ENCODE results near the gene ZNF839. TPM values are rescaled to one million over a fixed set of nuclear protein-coding genes. Genes with fewer than 3 reads are reported as not detected.

The ZNF839 gene
- 12.5 TPM for total RNA-seq

- no peaks in the 10 kb centered on the region for H3K9me3 ChIP-seq (ENCODE audit: low read depth, low read length)
- no peaks in the 10 kb centered on the region for H3K27me3 ChIP-seq (ENCODE audit: insufficient read depth, low read length)
- H3K4me3 ChIP-seq (ENCODE audit: low read length), result peak within 1 kb of the TSS; percentile 84
- peaks cover 58% of the 10 kb centered on the region for H3K4me1 ChIP-seq (ENCODE audit: insufficient read depth, low read length)
Observed at GRCh38 chr14:102319351-102320032, at the start of gene ZNF839. Gene ZNF839, plus strand, starts transcription at chr14:102319746. Its CDS starts 20 bp downstream, at chr14:102319766.

GRCh38 chr14:102272392-102272791 is 47.2 kb upstream of the ZNF839 start:
- no peaks in the 10 kb centered on the region for H3K4me1 ChIP-seq (ENCODE audit: insufficient read depth, low read length)
- H3K4me3 ChIP-seq (ENCODE audit: low read length), result no peak overlapping the region
- no peaks in the 10 kb centered on the region for H3K27me3 ChIP-seq (ENCODE audit: insufficient read depth, low read length)
- no peaks in the 10 kb centered on the region for H3K9me3 ChIP-seq (ENCODE audit: low read depth, low read length)

- Histone ChIP-seq H3K27me3 (ENCODE audit: insufficient read depth, low read length) (no peaks in the 10 kb centered on the region), H3K4me3 (ENCODE audit: low read length) (no peak overlapping the region), H3K9me3 (ENCODE audit: low read depth, low read length) (no peaks in the 10 kb centered on the region), H3K4me1 (ENCODE audit: insufficient read depth, low read length) (no peaks in the 10 kb centered on the region)
Observed at GRCh38 chr14:102275866-102276265, 43.7 kb upstream of the ZNF839 start.

GRCh38 chr14:102277874-102278630 is 41.5 kb upstream of the ZNF839 start:
- H3K4me1 ChIP-seq (ENCODE audit: insufficient read depth, low read length), result no peaks in the 10 kb centered on the region
- no peaks in the 10 kb centered on the region for H3K9me3 ChIP-seq (ENCODE audit: low read depth, low read length)
- no peaks in the 10 kb centered on the region for H3K27me3 ChIP-seq (ENCODE audit: insufficient read depth, low read length)
- H3K4me3 ChIP-seq (ENCODE audit: low read length), result no peak overlapping the region

DNA sequence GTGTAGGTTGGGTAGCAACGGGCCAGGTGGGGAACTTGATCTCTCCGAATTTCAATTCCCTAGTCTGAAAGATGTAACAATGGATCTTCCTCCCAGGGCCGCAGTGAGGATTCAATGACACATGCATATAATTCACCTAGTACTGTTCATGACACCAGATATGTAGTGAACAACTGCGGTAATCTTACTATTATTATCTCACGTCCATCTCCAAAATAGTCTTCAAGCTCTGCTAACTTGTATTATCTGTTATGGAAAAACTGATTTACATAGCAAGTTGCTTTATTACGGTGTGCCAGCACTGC is 41.0 kb upstream of the ZNF839 start:
- H3K4me3 ChIP-seq (ENCODE audit: low read length), result no peak overlapping the region
- H3K4me1 ChIP-seq (ENCODE audit: insufficient read depth, low read length), result no peaks in the 10 kb centered on the region
- no peaks in the 10 kb centered on the region for H3K27me3 ChIP-seq (ENCODE audit: insufficient read depth, low read length)
- no peaks in the 10 kb centered on the region for H3K9me3 ChIP-seq (ENCODE audit: low read depth, low read length)

GRCh38 chr14:102279282-102279681 is 40.3 kb upstream of the ZNF839 start:
- Histone ChIP-seq H3K4me1 (ENCODE audit: insufficient read depth, low read length) (no peaks in the 10 kb centered on the region), H3K4me3 (ENCODE audit: low read length) (no peak overlapping the region), H3K9me3 (ENCODE audit: low read depth, low read length) (no peaks in the 10 kb centered on the region), H3K27me3 (ENCODE audit: insufficient read depth, low read length) (no peaks in the 10 kb centered on the region)

DNA sequence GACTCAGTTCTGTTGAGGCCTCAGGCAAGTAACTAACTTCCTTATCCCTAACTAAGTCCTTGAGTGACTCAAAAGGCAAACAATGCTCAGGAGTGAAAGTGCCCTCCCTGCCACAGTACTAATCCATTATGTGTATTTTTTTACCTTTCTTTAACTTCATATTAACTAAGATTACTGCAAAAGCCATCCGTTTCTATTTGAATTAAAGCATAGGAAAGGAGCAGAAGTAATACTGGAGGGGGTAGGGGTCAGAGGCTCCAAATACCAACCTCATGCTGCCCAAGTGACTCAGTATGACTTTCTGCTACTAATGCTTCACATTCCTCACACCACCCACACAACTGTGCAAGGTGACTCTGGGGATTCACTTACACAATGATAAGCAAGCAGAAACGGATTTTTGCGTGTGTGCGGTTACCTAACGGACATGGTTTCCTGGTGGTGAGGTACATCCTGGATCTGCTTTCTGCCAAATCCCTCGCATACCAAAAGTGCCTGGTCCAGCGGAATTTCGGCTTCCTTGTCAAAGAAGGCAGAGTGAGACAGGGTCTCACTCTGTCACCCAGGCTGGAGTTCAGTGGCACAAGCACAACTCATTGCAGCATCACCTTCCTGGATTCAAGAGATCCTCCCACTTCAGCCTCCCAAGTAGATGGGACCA is 39.7 kb upstream of the ZNF839 start:
- H3K27me3 ChIP-seq (ENCODE audit: insufficient read depth, low read length), result no peaks in the 10 kb centered on the region
- H3K4me3 ChIP-seq (ENCODE audit: low read length), result no peak overlapping the region
- no peaks in the 10 kb centered on the region for H3K9me3 ChIP-seq (ENCODE audit: low read depth, low read length)
- H3K4me1 ChIP-seq (ENCODE audit: insufficient read depth, low read length), result no peaks in the 10 kb centered on the region

GRCh38 chr14:102280376-102280962 is 39.1 kb upstream of the ZNF839 start:
- Histone ChIP-seq H3K4me1 (ENCODE audit: insufficient read depth, low read length) (no peaks in the 10 kb centered on the region), H3K9me3 (ENCODE audit: low read depth, low read length) (no peaks in the 10 kb centered on the region), H3K27me3 (ENCODE audit: insufficient read depth, low read length) (no peaks in the 10 kb centered on the region), H3K4me3 (ENCODE audit: low read length) (no peak overlapping the region)

DNA sequence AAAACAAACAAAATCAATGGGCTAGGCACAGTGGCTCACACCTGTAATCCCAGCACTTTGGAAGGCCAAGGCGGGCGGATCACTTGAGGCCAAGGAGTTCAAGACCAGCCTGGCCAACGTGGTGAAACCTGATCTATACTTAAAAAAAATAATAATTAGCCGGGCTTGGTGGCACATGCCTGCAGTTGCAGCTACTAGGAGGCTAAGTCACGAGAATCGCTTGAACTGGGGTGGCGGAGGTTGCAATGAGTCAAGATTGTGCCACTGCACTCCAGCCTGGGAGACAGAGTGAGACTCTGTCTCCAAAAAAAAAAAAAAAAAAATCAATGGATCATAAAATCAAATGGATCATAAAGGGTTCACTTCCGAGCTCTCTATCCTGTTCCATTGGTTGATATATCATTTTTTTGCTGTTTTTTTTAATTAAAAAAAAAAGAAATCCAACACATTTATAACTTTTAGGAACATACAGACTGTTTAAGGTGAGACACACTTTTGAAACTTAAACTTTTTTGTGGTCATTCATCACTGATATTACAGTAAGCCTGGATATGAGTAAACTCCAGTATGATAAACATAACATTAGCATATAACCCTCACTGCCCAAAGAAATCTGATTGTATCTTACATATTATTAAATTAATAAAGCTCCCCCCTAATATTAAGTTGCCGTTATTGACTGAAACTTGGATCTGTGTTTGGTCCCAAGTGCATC is 36.6 kb upstream of the ZNF839 start:
- Histone ChIP-seq H3K4me1 (ENCODE audit: insufficient read depth, low read length) (no peaks in the 10 kb centered on the region), H3K9me3 (ENCODE audit: low read depth, low read length) (no peaks in the 10 kb centered on the region), H3K4me3 (ENCODE audit: low read length) (no peak overlapping the region), H3K27me3 (ENCODE audit: insufficient read depth, low read length) (no peaks in the 10 kb centered on the region)

DNA sequence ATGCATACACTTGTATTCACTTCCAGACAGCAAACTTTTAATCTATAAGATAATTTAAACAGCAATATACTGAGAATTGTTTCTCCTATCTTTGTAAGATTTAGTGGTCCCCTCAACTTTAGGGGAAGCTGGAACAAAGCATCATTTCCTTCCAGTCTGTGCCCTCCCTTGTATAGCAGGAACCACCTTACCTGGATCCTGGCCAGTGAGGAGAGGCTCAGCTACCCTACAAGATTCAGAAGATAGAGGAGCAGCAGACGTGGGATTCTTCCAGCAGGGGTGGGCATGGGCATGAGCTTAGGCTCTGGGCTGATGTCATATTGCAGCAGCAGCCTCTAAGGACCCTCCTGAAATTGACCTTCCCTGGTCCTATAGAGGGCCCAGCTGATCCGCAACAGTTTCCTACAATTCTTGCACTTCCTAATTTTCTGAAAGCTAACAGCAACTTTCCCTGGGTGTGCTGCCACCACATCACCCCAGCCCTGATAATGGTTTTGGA is 35.9 kb upstream of the ZNF839 start:
- Histone ChIP-seq H3K4me1 (ENCODE audit: insufficient read depth, low read length) (no peaks in the 10 kb centered on the region), H3K9me3 (ENCODE audit: low read depth, low read length) (no peaks in the 10 kb centered on the region), H3K27me3 (ENCODE audit: insufficient read depth, low read length) (no peaks in the 10 kb centered on the region), H3K4me3 (ENCODE audit: low read length) (no peak overlapping the region)

DNA sequence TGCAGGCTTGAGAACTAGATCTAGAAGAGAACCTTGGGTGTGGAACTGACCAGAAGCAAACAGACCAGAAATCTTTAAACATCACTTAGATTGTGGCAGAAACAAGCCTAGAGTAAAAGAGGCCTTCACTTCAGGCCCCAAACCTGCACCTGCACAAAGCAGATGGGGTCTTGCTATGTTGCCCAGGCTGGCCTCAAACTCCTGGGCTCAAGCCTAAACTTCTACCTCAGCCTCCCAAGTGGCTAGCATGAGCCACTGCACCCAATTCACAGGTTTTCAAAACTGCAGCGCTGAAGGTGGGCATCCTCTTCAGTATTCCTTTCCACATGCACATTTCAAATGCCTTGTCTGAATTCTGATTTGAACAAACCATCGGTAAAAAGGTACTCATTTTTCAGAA is 34.4 kb upstream of the ZNF839 start:
- Histone ChIP-seq H3K27me3 (ENCODE audit: insufficient read depth, low read length) (no peaks in the 10 kb centered on the region), H3K4me1 (ENCODE audit: insufficient read depth, low read length) (no peaks in the 10 kb centered on the region), H3K9me3 (ENCODE audit: low read depth, low read length) (no peaks in the 10 kb centered on the region), H3K4me3 (ENCODE audit: low read length) (no peak overlapping the region)

GRCh38 chr14:102288139-102288538 is 31.4 kb upstream of the ZNF839 start:
- no peaks in the 10 kb centered on the region for H3K9me3 ChIP-seq (ENCODE audit: low read depth, low read length)
- no peak overlapping the region for H3K4me3 ChIP-seq (ENCODE audit: low read length)
- H3K27me3 ChIP-seq (ENCODE audit: insufficient read depth, low read length), result no peaks in the 10 kb centered on the region
- no peaks in the 10 kb centered on the region for H3K4me1 ChIP-seq (ENCODE audit: insufficient read depth, low read length)

DNA sequence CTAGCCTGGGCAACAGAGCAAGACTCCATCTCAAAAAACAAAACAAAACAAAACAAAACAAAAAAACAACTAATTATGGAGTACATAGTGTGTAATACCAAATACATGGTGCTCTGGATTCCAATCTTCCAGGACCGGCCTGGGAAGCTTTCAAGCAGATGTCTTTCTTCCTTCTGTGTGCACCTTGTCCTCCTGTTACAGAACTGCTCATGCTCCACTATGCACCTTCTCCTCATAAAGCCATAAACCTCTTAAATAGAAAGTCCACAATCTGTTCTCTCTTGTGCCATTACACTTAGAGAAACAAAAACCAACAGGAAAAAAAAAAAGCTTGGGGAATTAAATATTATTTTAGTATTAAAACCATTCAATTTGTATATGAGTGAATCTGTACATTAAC is 27.1 kb upstream of the ZNF839 start:
- H3K4me3 ChIP-seq (ENCODE audit: low read length), result no peak overlapping the region
- no peaks in the 10 kb centered on the region for H3K9me3 ChIP-seq (ENCODE audit: low read depth, low read length)
- no peaks in the 10 kb centered on the region for H3K27me3 ChIP-seq (ENCODE audit: insufficient read depth, low read length)
- H3K4me1 ChIP-seq (ENCODE audit: insufficient read depth, low read length), result no peaks in the 10 kb centered on the region

DNA sequence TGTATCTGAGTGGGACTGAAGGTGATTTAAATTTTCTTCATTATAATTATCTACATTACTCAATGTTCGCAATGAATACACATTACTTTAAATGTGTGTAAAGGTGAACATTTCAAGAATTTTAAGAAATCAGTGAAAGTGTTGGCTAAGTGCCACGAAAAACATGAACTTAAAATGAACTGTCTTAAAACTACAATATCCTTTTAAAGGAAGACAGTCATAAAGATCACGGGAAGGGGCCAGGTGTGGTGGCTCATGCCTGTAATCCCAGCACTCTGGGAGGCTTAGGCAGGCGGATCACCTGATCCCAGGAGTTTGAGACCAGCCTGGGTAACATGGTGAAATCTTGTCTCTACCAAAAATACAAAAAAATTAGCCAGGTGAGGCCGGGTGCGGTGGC is 25.8 kb upstream of the ZNF839 start:
- H3K4me3 ChIP-seq (ENCODE audit: low read length), result no peak overlapping the region
- H3K27me3 ChIP-seq (ENCODE audit: insufficient read depth, low read length), result no peaks in the 10 kb centered on the region
- H3K4me1 ChIP-seq (ENCODE audit: insufficient read depth, low read length), result no peaks in the 10 kb centered on the region
- H3K9me3 ChIP-seq (ENCODE audit: low read depth, low read length), result no peaks in the 10 kb centered on the region

GRCh38 chr14:102295270-102295669 is 24.3 kb upstream of the ZNF839 start:
- Histone ChIP-seq H3K4me1 (ENCODE audit: insufficient read depth, low read length) (no peaks in the 10 kb centered on the region), H3K9me3 (ENCODE audit: low read depth, low read length) (no peaks in the 10 kb centered on the region), H3K27me3 (ENCODE audit: insufficient read depth, low read length) (no peaks in the 10 kb centered on the region), H3K4me3 (ENCODE audit: low read length) (no peak overlapping the region)

Data from mononuclear cell (primary cell).